Measurements from ENCODE around the gene FLNB. TPM values are rescaled to one million over a fixed set of nuclear protein-coding genes. Genes with fewer than 3 reads are reported as not detected.

Gene FLNB
- total RNA-seq, 4 donors from 2014 or later = 60.2 to 138 (median 96.2) TPM

GRCh38 chr3:58116161-58116955 lies 108.1 kb downstream of the FLNB start:
- TF ChIP-seq POLR2A (IDR thresholded peaks at IDR 0.05) = no peak
- no peak for TF ChIP-seq POLR2AphosphoS5 (IDR thresholded peaks at IDR 0.05)
- TF ChIP-seq CTCF (IDR thresholded peaks at IDR 0.05) = no peak
- TF ChIP-seq EP300 (IDR thresholded peaks at IDR 0.05) = no peak
- Histone ChIP-seq H3K4me3 (no peak overlapping the region), H3K36me3 (peaks cover 0 to 76% of the 10 kb centered on the region in 2 donors), H3K9me3 (no peaks in the 10 kb centered on the region), H3K27me3 (no peaks in the 10 kb centered on the region), H3K4me1 (peaks cover 0 to 58% (median 22%) of the 10 kb centered on the region in 3 donors), H3K27ac (peak overlapping the region; percentile 12 to 74 (median 68))
- 84 to 100% methylated on average over 3 to 6 of the region's 12 CpGs for WGBS, 2 donors (ENCODE audit: low coverage in 1 of 2)
- ATAC-seq = no peak

GRCh38 chr3:58116985-58117384 lies 108.8 kb downstream of the FLNB start:
- H3K4me1 ChIP-seq = peaks cover 0 to 58% (median 22%) of the 10 kb centered on the region in 3 donors
- peak overlapping the region; percentile 16 to 74 (median 68) for H3K27ac ChIP-seq
- peaks cover 0 to 76% of the 10 kb centered on the region in 2 donors for H3K36me3 ChIP-seq
- ATAC-seq = peak; percentile 17
- no peak for TF ChIP-seq CTCF (IDR thresholded peaks at IDR 0.05)
- TF ChIP-seq EP300 (IDR thresholded peaks at IDR 0.05) = no peak
- TF ChIP-seq POLR2AphosphoS5 (IDR thresholded peaks at IDR 0.05) = no peak
- no peak for TF ChIP-seq POLR2A (IDR thresholded peaks at IDR 0.05)
- H3K9me3 ChIP-seq = no peaks in the 10 kb centered on the region
- 0 to 55% methylated on average over 1 to 4 of the region's 4 CpGs for WGBS, 2 donors (ENCODE audit: low coverage in 1 of 2)
- H3K4me3 ChIP-seq = no peak overlapping the region
- H3K27me3 ChIP-seq = no peaks in the 10 kb centered on the region

GRCh38 chr3:58117561-58118181 lies 109.4 kb downstream of the FLNB start:
- no peak overlapping the region for H3K4me3 ChIP-seq
- peak; percentile 32 for ATAC-seq
- peak overlapping the region; percentile 16 to 74 (median 68) for H3K27ac ChIP-seq

GRCh38 chr3:58119186-58119585 lies 111.0 kb downstream of the FLNB start:
- H3K4me3 ChIP-seq = no peak overlapping the region
- no peaks in the 10 kb centered on the region for H3K27me3 ChIP-seq
- H3K9me3 ChIP-seq = no peaks in the 10 kb centered on the region
- no peak for ATAC-seq
- TF ChIP-seq CTCF (IDR thresholded peaks at IDR 0.05) (no peak), POLR2AphosphoS5 (IDR thresholded peaks at IDR 0.05) (no peak), POLR2A (IDR thresholded peaks at IDR 0.05) (no peak), EP300 (IDR thresholded peaks at IDR 0.05) (no peak)
- H3K4me1 ChIP-seq = peaks cover 0 to 58% (median 22%) of the 10 kb centered on the region in 3 donors
- WGBS, 2 donors (ENCODE audit: low coverage in 1 of 2) = 65 to 89% methylated on average over 3 to 6 of the region's 6 CpGs
- peak overlapping the region in 2 of 4 donors; percentile 65 to 74 for H3K27ac ChIP-seq
- peaks cover 0 to 76% of the 10 kb centered on the region in 2 donors for H3K36me3 ChIP-seq

More at GRCh38 chr3:58117561-58118181, 109.4 kb downstream of the FLNB start:
- no peak for TF ChIP-seq POLR2A (IDR thresholded peaks at IDR 0.05)
- TF ChIP-seq POLR2AphosphoS5 (IDR thresholded peaks at IDR 0.05) = peak; percentile 71
- Histone ChIP-seq H3K9me3 (no peaks in the 10 kb centered on the region), H3K27me3 (no peaks in the 10 kb centered on the region), H3K4me1 (peaks cover 0 to 58% (median 22%) of the 10 kb centered on the region in 3 donors), H3K36me3 (peaks cover 0 to 76% of the 10 kb centered on the region in 2 donors)
- WGBS, 2 donors (ENCODE audit: low coverage in 1 of 2) = 0 to 21% methylated on average over 2 to 6 of the region's 14 CpGs

GRCh38 chr3:58120075-58120812 lies 112.0 kb downstream of the FLNB start:
- peak; percentile 35 for ATAC-seq
- peak overlapping the region in 3 of 4 donors; percentile 65 to 74 (median 67) for H3K27ac ChIP-seq
- H3K4me3 ChIP-seq = no peak overlapping the region
- H3K27me3 ChIP-seq = no peaks in the 10 kb centered on the region
- peaks cover 0 to 58% (median 22%) of the 10 kb centered on the region in 3 donors for H3K4me1 ChIP-seq
- no peaks in the 10 kb centered on the region for H3K9me3 ChIP-seq
- peaks cover 0 to 77% of the 10 kb centered on the region in 2 donors for H3K36me3 ChIP-seq
- no peak for TF ChIP-seq CTCF (IDR thresholded peaks at IDR 0.05)
- no peak for TF ChIP-seq EP300 (IDR thresholded peaks at IDR 0.05)
- TF ChIP-seq POLR2A (IDR thresholded peaks at IDR 0.05) = no peak
- TF ChIP-seq POLR2AphosphoS5 (IDR thresholded peaks at IDR 0.05) = no peak
- 35 to 40% methylated on average over 5 to 10 of the region's 10 CpGs for WGBS, 2 donors (ENCODE audit: low coverage in 1 of 2)
